Activated CD8-positive, alpha-beta T cell treated with anti-CD3 and anti-CD28 coated beads for 36 hours (primary cell): Measurements from ENCODE around the gene CAMK4. TPM values are rescaled to one million over a fixed set of nuclear protein-coding genes. Genes with fewer than 3 reads are reported as not detected.

Experiments
- ATAC-seq: fragments of 200-7000 bp; cut with Tn5 transposase; one replicate; pipeline ENCODE4 v1.10.0; 2021; ENCODE audit warnings: mild to moderate bottlenecking, moderate library complexity
- CTCF ChIA-PET: fragments of 350-600 bp; sonication (Branson Sonifier 250); formaldehyde crosslinking; loops from one replicate; lab custom pipeline; 2021; ENCODE audit warnings: antibody characterized with exemption; lab: Charles Lee
- POLR2A ChIA-PET: fragments of 350-600 bp; sonication (Branson Sonifier 250); formaldehyde crosslinking; loops from one replicate; lab custom pipeline; 2021; ENCODE audit warnings: antibody characterized with exemption; lab: Charles Lee
- DNase-seq: peaks from one replicate; pipeline ENCODE4 v3.0.0-alpha.2; 2020
- H3K27ac Mint-ChIP-seq: one replicate; pipeline ENCODE4 v1.8.0; 2021; ENCODE audit warnings: mild to moderate bottlenecking, mixed read lengths
- H3K27me3 Mint-ChIP-seq: one replicate; pipeline ENCODE4 v1.8.0; 2021; ENCODE audit warnings: mixed read lengths
- H3K36me3 Mint-ChIP-seq: one replicate; pipeline ENCODE4 v1.8.0; 2021; ENCODE audit warnings: low read depth, mixed read lengths
- H3K4me1 Mint-ChIP-seq: one replicate; pipeline ENCODE4 v1.8.0; 2021; ENCODE audit warnings: low read depth, mixed read lengths
- H3K4me3 Mint-ChIP-seq: one replicate; pipeline ENCODE4 v1.8.0; 2021; ENCODE audit warnings: mild to moderate bottlenecking, moderate library complexity, mixed read lengths
- H3K9me3 Mint-ChIP-seq: one replicate; pipeline ENCODE4 v1.8.0; 2021; ENCODE audit warnings: mixed read lengths
- CTCF ChIP-seq: fragments of 200-600 bp; IDR thresholded peaks from one replicate; pipeline ENCODE4 v1.8.0; 2022; ENCODE audit warnings: antibody characterized with exemption, mild to moderate bottlenecking
- intact Hi-C: fragments of 100-400 bp; cut with micrococcal nuclease; formaldehyde crosslinking; loops from one replicate; pipeline ENCODE4 v1.10.0; 2022
- total RNA-seq, 2 experiments: library from RNA; stranded (reverse); gene quantifications; one replicate each; pipeline ENCODE4 v1.2.3, GENCODE V29; 2021

CAMK4 gene
- total RNA-seq, 2 experiments from 2014 or later: 79.7 to 80.7 TPM

- H3K4me1 Mint-ChIP-seq: peaks cover 31% of the 10 kb centered on the region
- no peak for ATAC-seq
- no peak overlapping the region for H3K4me3 Mint-ChIP-seq
- H3K9me3 Mint-ChIP-seq: peaks cover 19% of the 10 kb centered on the region
- H3K36me3 Mint-ChIP-seq: peaks cover 54% of the 10 kb centered on the region
- POLR2A ChIA-PET: no interaction called here
- TF ChIP-seq CTCF: no peak
- CTCF ChIA-PET: interaction anchor here (0.7 to 7.2 kb wide), 3 partner anchors 10 to 102 kb away, joined by 3 to 41 read pairs (median 3); no protein-coding TSS in a partner anchor
- DNase-seq: no peak
- no peaks in the 10 kb centered on the region for H3K27me3 Mint-ChIP-seq
- intact Hi-C loops: no loop called here
- peak overlapping the region; percentile 35 for H3K27ac Mint-ChIP-seq
Observed at GRCh38 chr5:111259636-111260035, 35.5 kb downstream of the CAMK4 start.

DNA sequence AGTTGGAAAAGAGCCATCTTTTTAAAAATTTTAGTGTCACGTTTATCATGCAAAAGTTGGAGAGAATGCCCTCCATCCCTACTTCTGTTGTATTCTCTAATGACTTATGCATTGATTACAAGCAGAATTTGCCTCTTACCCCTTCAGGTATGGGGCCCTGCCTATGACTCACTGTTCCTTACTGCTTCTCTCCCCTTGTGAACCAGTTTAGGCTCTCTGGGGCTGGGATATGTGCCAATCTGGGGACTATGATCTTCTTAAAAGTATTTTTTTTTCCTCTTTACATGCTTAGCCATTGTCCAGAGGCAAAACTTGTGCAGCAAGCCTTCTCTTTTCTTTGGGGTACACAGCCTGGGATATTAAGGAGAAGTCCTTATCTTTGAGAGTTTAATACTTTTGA is 37.4 kb downstream of the CAMK4 start:
- Mint-ChIP-seq H3K27me3 (no peaks in the 10 kb centered on the region), H3K4me3 (no peak overlapping the region), H3K36me3 (peaks cover 58% of the 10 kb centered on the region), H3K27ac (no peak overlapping the region), H3K4me1 (peaks cover 28% of the 10 kb centered on the region), H3K9me3 (peaks cover 28% of the 10 kb centered on the region)
- DNase-seq (peak; percentile 54), ATAC-seq (peak; percentile 78)
- intact Hi-C loops: no loop called here
- ChIA-PET CTCF (interaction anchor here (2.0 kb wide), 1 partner anchor 17 kb away, joined by 5 read pairs; no protein-coding TSS in a partner anchor), POLR2A (no interaction called here)
- no peak for TF ChIP-seq CTCF

GRCh38 chr5:111262153-111262552 is 38.0 kb downstream of the CAMK4 start:
- H3K36me3 Mint-ChIP-seq: peaks cover 57% of the 10 kb centered on the region
- TF ChIP-seq CTCF: no peak
- DNase-seq (peak; percentile 34), ATAC-seq (peak; percentile 59)
- H3K9me3 Mint-ChIP-seq: peaks cover 26% of the 10 kb centered on the region
- H3K4me1 Mint-ChIP-seq: peaks cover 27% of the 10 kb centered on the region
- no peaks in the 10 kb centered on the region for H3K27me3 Mint-ChIP-seq
- H3K27ac Mint-ChIP-seq: no peak overlapping the region
- ChIA-PET CTCF (interaction anchor here (2.0 kb wide), 1 partner anchor 17 kb away, joined by 5 read pairs; no protein-coding TSS in a partner anchor), POLR2A (no interaction called here)
- intact Hi-C loops: no loop called here
- H3K4me3 Mint-ChIP-seq: no peak overlapping the region

DNA sequence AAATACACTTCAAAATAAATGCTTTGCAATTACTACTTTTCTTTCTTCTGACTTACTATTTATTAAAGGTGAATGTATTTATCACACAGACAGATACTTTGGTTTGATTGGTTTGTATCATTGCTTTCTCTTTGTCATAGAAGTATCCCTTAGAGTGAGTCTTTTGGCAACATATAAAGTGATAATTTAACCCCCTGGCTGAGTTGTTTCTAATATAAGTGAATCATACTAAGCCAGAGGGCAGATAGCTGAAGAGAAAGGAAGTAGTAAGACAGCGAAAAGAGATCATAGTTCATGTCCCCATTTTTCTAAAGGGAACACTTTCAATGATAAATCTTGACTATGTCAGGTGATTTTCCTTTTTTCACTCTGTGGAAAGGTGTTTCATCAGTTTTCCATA is 38.6 kb downstream of the CAMK4 start:
- Mint-ChIP-seq H3K4me3 (no peak overlapping the region), H3K9me3 (peaks cover 19% of the 10 kb centered on the region), H3K4me1 (peaks cover 23% of the 10 kb centered on the region), H3K36me3 (peaks cover 53% of the 10 kb centered on the region), H3K27me3 (no peaks in the 10 kb centered on the region), H3K27ac (peak overlapping the region; percentile 58)
- no peak for TF ChIP-seq CTCF
- DNase-seq (no peak), ATAC-seq (peak; percentile 29)
- intact Hi-C loops: no loop called here
- CTCF ChIA-PET: interaction anchor here (1.0 to 1.2 kb wide), 2 partner anchors 17 to 288 kb away, joined by 3 to 5 read pairs; no protein-coding TSS in a partner anchor
- POLR2A ChIA-PET: interaction anchor here (1.5 to 1.8 kb wide), 2 partner anchors 8 to 39 kb away, joined by 6 to 7 read pairs; partner anchors contain the start of gene CAMK4

GRCh38 chr5:111266491-111266890 is 42.3 kb downstream of the CAMK4 start:
- CTCF ChIA-PET: interaction anchor here (0.9 to 1.3 kb wide), 4 partner anchors 17 to 109 kb away, joined by 3 to 5 read pairs (median 4); no protein-coding TSS in a partner anchor
- Mint-ChIP-seq H3K27ac (peak overlapping the region; percentile 41), H3K9me3 (peaks cover 40% of the 10 kb centered on the region), H3K36me3 (peaks cover 72% of the 10 kb centered on the region), H3K27me3 (no peaks in the 10 kb centered on the region), H3K4me3 (no peak overlapping the region), H3K4me1 (peaks cover 56% of the 10 kb centered on the region)
- ATAC-seq (no peak), DNase-seq (no peak)
- intact Hi-C loops: no loop called here
- TF ChIP-seq CTCF: no peak
- POLR2A ChIA-PET: no interaction called here
